ENCODE results near the gene DST.

- TF ChIP-seq EZH2 (optimal IDR thresholded peaks at IDR 0.05; ENCODE audit: low read depth, low read length) (no peak), CTCF (IDR thresholded peaks at IDR 0.05; ENCODE audit: low read length) (no peak), EZH2phosphoT487 (IDR thresholded peaks at IDR 0.05; ENCODE audit: low read length) (no peak)
Measured at GRCh38 chr6:56658326-56658725, 15.6 kb upstream of the DST start.
